Ovary (tissue), 9 donors: ENCODE data around the gene CRAMP1. TPM values are rescaled to one million over a fixed set of nuclear protein-coding genes. Genes with fewer than 3 reads are reported as not detected.
A peak's percentile ranks its signal among the peaks of the same experiment; 100 is the strongest.

ENCODE experiments used
- DNase-seq, 5 donors: peaks; one replicate each; pipeline ENCODE4 v3.0.0-alpha.2; 2019 to 2020
- H3K27ac ChIP-seq, 2 donors: fragments of 200-600 bp; one replicate each; pipeline versions ENCODE4 v1.5.1 to v1.8.0; 2019 to 2022
- H3K27me3 ChIP-seq: fragments of 200-600 bp; one replicate; pipeline ENCODE4 v1.8.0; 2022
- H3K36me3 ChIP-seq: fragments of 200-600 bp; sonication (generic); one replicate; pipeline ENCODE4 v1.5.1; 2019
- H3K4me1 ChIP-seq: one replicate; pipeline ENCODE4 v1.8.1; 2013; ENCODE audit warnings: mild to moderate bottlenecking, moderate library complexity; ENCODE audit not compliant: insufficient read depth
- H3K4me3 ChIP-seq: fragments of 200-600 bp; sonication (generic); one replicate; pipeline ENCODE4 v1.5.1; 2017
- H3K9me3 ChIP-seq, 2 donors: fragments of 200-600 bp in 1 of 2; sonication (generic) in 1 of 2; one replicate each; pipeline versions ENCODE4 v1.5.1 to v1.8.1; 2013 to 2019; ENCODE audit warnings: mild to moderate bottlenecking in 1 of 2, moderate library complexity in 1 of 2
- CTCF ChIP-seq, 3 donors: fragments of 450-650 bp in 2 of 3; fragments of 200-600 bp in 1 of 3; IDR thresholded peaks; one replicate each; pipeline versions ENCODE4 v1.5.1 to v1.8.0; 2016 to 2022; ENCODE audit warnings: antibody characterized with exemption in 3 of 3, mild to moderate bottlenecking in 1 of 3
- EP300 ChIP-seq: sonication (generic); formaldehyde crosslinking; IDR thresholded peaks from one replicate; pipeline ENCODE4 v1.6.1; 2017; ENCODE audit warnings: antibody characterized with exemption
- POLR2A ChIP-seq: fragments of 450-650 bp; IDR thresholded peaks from one replicate; pipeline ENCODE4 v1.6.1; 2017; ENCODE audit warnings: antibody characterized with exemption, mild to moderate bottlenecking, moderate library complexity
- WGBS, 3 donors: extraction: QIAGEN DNeasy Blood & Tissue Kit in 1 of 3; methylation state at CpG; one replicate each; pipeline versions ENCODE4 v1.1.5 to v1.1.7; 2013 to 2017; 5-methylcytosine and 5-hydroxymethylcytosine counted together
- intact Hi-C, 4 donors: fragments of 100-400 bp; cut with DNase I; formaldehyde crosslinking; loops; one replicate each; pipeline versions ENCODE4 v1.11.0 to v1.15.1; 2022 to 2023
- polyA plus RNA-seq, 2 donors: library from polyadenylated mRNA; stranded (reverse); fragments of 200-250 nt in 1 of 2; fragments of 350-450 nt in 1 of 2; fragmentation: Illumina TruSeq in 1 of 2; extraction: RNeasy Lipid Tissue Mini Kit (QIAGEN cat#74804) in 1 of 2; gene quantifications; one replicate each; pipeline ENCODE4 v1.2.3, GENCODE V29; 2013 to 2014
- total RNA-seq, 7 donors: library from RNA; depleted of rRNA in 2 of 7; stranded (reverse); fragments of >200 nt in 2 of 7; fragmentation: NEBNext Ultra II Directional in 3 of 7; extraction: Animal tissue kit (Norgen Biotek cat#: 25700) in 3 of 7; gene quantifications; one replicate each; pipeline versions ENCODE4 v1.1.0 to v1.2.4, GENCODE V29; 2016 to 2023
- donor health status: DM: no; HTN: no; CAD: no; lungs with moderate emphysema.
- donor health status: DM: no; HTN: no; CAD: no.
- donor health status: Bipolar disorder and iron deficiency.
- donor health status: DM: yes; HTN: yes; CAD: no.
- donor health status: DM: no; HTN: no; CAD: no.
- donor health status: DM: yes; HTN: yes; CAD: no.

CRAMP1 gene
- total and polyA plus RNA-seq, 9 donors = 6.9 to 21.0 (median 17.4) TPM

DNA sequence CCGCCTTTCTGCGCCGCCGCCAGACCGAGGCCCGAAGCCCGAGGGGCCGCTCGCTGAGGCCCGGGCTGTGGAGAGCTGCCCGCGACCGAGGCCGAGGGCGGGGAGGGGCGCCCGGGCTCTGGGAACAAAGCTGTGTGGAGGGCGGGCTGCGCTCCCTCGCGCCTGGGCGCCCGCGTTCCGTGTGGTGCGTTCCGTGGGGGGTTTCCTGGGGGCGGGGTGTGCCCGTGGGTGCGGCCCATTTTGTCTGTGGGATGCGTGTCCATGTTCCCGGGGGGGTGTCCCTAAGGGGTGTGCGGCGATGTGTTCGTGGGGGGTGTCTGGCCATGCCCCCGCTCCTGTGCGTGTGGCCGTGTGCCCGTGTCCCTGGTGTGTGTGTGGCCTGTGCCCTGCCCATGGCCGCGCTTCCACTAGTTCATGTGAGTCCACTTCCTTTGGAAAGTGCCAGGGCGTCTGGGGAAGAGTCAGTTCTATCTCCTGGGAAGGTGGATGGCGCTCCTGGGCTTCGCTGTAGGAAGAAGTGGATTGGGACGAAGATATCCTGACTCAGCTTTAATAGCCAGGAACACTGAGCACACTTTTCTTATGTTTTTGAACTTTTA lies 66.4 kb downstream of the CRAMP1 start:
- WGBS, 3 donors = 1 to 2% (median 2%) methylated on average over 18 to 45 of the region's 45 CpGs
- peak; percentile 37 to 67 (median 47) for DNase-seq
- TF ChIP-seq CTCF (IDR thresholded peaks at IDR 0.05) = no peak
- TF ChIP-seq EP300 = no peak
- TF ChIP-seq POLR2A = no peak
- Histone ChIP-seq H3K27me3 (no peaks in the 10 kb centered on the region), H3K9me3 (no peaks in the 10 kb centered on the region), H3K36me3 (no peaks in the 10 kb centered on the region), H3K4me1 (peaks cover 5% of the 10 kb centered on the region), H3K27ac (peak overlapping the region in 1 of 2 donors; percentile 46), H3K4me3 (peak overlapping the region; percentile 70)
- intact Hi-C loops = loop anchor here in 1 of 4 donors (2.0 kb wide), 1 partner anchor 28 kb away; the partner anchor contains the start of gene MAPK8IP3

- Histone ChIP-seq H3K27ac (no peak overlapping the region), H3K4me3 (no peak overlapping the region), H3K27me3 (no peaks in the 10 kb centered on the region), H3K36me3 (no peaks in the 10 kb centered on the region), H3K9me3 (no peaks in the 10 kb centered on the region), H3K4me1 (peaks cover 5% of the 10 kb centered on the region)
- no peak for DNase-seq
- intact Hi-C loops = loop anchor here in 1 of 4 donors (10.0 kb wide), 1 partner anchor 1156 kb away; the partner anchor contains the start of gene CAPN15
- no peak for TF ChIP-seq EP300
- TF ChIP-seq POLR2A = no peak
- no peak for TF ChIP-seq CTCF (IDR thresholded peaks at IDR 0.05)
- 93 to 95% (median 93%) methylated on average over 14 of the region's 14 CpGs for WGBS, 3 donors
Observed at GRCh38 chr16:1680361-1680760, 68.2 kb downstream of the CRAMP1 start.

DNA sequence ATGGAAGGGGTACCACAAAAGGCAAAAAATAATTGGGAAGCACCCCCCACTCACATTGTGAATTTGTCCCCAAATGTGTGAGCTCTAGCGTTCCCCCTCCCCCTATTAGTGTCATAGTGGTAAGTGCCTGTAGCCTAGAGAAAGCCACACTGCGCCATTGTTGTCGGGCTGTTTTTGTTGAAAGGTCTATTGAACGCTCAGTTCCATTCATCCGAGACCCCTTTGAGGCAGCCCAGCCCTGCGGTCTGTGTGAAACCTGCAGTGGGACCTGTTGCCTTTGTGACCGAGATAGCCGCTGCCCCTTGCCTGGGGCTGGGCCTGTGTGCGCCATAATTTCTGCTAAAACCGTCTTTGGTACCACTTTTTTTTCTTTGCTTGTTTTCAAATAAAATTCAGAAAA lies 68.9 kb downstream of the CRAMP1 start:
- no peak overlapping the region for H3K4me3 ChIP-seq
- H3K4me1 ChIP-seq = peaks cover 5% of the 10 kb centered on the region
- intact Hi-C loops = loop anchor here in 1 of 4 donors (10.0 kb wide), 1 partner anchor 1156 kb away; the partner anchor contains the start of gene CAPN15
- DNase-seq = no peak
- no peaks in the 10 kb centered on the region for H3K36me3 ChIP-seq
- TF ChIP-seq EP300 = no peak
- TF ChIP-seq POLR2A = no peak
- no peak for TF ChIP-seq CTCF (IDR thresholded peaks at IDR 0.05)
- H3K27ac ChIP-seq = no peak overlapping the region
- H3K27me3 ChIP-seq = no peaks in the 10 kb centered on the region
- H3K9me3 ChIP-seq = no peaks in the 10 kb centered on the region
- WGBS, 3 donors = 89 to 95% (median 94%) methylated on average over 10 of the region's 10 CpGs

GRCh38 chr16:1687427-1688316 lies 75.5 kb downstream of the CRAMP1 start:
- TF ChIP-seq CTCF (IDR thresholded peaks at IDR 0.05) (no peak), EP300 (no peak)
- Histone ChIP-seq H3K27ac (no peak overlapping the region), H3K9me3 (no peaks in the 10 kb centered on the region), H3K4me3 (no peak overlapping the region), H3K4me1 (no peaks in the 10 kb centered on the region), H3K27me3 (no peaks in the 10 kb centered on the region), H3K36me3 (no peaks in the 10 kb centered on the region)
- intact Hi-C loops = loop anchor here in 1 of 4 donors (10.0 kb wide), 1 partner anchor 1163 kb away; the partner anchor contains the start of gene CAPN15
- no peak for DNase-seq
- WGBS, 3 donors = 88 to 91% (median 91%) methylated on average over 17 of the region's 17 CpGs
